HG03565 (cell line): ENCODE results near the gene DCAF7.

ENCODE experiments used
- ATAC-seq: cut with Tn5 transposase; IDR thresholded peaks from one replicate; pipeline ENCODE4 v1.9.1; 2021; ENCODE audit warnings: mild to moderate bottlenecking, moderate library complexity; ENCODE audit not compliant: unreplicated experiment

The DCAF7 gene

GRCh38 chr17:63524051-63524450 is 26.2 kb upstream of the DCAF7 start:
- ATAC-seq, result no peak

DNA sequence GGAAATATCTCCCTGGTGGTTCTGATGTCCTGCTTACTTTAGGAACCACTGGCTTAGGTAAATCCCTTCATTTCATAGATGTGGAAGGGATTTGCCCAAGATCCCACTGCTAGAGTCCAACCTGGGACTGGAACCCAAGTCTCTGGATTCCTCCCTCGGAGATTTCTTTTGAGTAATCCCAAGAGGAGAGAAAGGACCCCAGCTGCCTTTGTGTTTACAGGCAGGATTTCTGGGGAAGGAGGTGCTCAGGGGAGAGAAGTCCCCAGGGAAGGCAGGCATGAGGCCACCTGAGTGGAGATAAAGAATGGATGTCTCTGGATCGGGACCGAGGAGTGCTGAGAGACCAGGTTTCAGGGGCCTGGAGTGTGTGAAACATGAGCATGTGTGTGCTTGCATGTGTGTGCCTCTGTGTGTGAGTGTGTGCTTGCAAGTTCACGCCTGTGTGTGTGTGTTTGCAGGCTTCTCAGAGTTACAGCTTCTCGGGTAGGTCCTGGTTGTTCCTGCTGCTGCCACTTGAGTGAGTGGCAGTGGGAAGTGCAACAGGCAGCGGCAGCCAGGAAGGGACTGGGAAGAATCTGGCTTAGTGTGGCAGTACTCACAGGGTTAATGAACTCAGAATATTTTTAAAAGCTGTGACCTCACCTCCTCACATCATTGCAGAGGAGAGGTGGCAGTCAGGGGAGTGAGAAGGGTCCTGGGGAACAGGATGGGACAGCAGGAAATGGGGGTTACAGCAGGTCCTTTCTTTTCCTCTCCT is 24.9 kb upstream of the DCAF7 start:
- ATAC-seq, result no peak

DNA sequence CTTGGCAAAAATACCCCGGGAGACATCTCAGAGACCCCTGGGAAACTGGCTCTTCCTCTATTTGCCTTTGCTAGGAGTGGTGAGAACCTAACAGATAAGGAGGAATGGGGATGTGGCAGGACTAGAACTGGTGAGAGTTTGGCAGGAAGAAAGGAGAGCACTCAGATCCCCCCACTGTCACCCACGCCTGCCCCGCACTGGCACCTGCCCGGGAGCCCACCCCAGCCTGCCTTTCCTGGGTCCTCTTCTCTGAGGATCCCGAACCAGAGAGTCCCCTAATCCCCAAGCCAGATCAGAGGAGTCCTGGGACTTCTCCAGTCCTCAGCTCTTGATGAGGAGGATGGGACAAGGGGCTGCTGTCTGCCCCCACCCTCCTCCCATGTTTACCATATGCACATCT is 23.4 kb upstream of the DCAF7 start:
- no peak for ATAC-seq

DNA sequence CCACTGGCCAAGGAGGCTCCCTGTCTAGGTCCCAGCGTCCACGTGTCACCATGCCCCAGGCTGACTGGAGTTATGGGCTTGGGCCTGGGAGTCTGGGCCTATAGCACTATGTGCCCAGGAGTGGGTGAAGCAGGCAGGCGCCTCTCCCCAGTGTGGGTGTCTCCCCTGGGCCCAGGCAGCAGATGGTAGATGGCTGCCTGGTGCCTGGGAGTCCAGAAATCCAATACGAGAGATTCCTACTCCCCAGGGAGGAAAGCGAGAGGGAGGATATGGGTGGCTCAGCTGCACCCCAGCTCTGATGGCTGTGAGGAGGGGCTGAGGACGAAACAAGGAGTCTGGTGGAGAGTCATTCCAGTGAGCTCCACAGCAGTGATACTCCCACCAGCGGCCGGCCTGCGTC is 22.1 kb upstream of the DCAF7 start:
- ATAC-seq, result no peak

DNA sequence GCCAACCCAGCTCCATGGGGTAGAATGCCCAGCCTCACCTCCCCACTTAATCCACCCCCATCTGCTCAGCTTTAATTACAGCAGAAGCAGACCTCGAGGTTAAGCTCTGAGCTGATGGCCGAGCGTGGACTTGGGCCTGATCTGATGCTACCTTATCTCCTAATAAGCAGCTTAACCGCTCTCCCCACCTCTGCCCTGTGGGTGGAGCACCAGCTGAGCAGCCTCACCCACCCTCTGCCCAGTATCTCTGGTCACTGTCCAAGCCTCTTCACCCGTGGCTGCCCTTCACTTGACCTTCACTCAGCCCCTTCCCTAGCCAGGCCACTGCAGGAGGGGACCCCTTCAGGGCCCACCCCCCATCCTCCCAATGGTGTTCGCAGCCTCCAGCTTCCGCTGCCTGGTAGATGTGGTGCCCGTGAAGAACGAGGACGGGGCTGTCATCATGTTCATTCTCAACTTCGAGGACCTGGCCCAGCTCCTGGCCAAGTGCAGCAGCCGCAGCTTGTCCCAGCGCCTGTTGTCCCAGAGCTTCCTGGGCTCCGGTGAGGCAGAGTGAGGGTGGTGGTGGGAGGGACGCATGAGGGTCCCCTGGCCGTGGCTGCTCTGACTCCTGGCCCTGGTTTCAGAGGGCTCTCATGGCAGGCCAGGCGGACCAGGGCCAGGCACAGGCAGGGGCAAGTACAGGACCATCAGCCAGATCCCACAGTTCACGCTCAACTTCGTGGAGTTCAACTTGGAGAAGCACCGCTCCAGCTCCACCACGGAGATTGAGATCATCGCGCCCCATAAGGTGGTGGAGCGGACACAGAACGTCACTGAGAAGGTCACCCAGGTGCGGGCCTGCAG is 20.3 kb upstream of the DCAF7 start:
- ATAC-seq, result no peak

- ATAC-seq, result no peak
Observed at GRCh38 chr17:63530557-63531021, 19.7 kb upstream of the DCAF7 start.

DNA sequence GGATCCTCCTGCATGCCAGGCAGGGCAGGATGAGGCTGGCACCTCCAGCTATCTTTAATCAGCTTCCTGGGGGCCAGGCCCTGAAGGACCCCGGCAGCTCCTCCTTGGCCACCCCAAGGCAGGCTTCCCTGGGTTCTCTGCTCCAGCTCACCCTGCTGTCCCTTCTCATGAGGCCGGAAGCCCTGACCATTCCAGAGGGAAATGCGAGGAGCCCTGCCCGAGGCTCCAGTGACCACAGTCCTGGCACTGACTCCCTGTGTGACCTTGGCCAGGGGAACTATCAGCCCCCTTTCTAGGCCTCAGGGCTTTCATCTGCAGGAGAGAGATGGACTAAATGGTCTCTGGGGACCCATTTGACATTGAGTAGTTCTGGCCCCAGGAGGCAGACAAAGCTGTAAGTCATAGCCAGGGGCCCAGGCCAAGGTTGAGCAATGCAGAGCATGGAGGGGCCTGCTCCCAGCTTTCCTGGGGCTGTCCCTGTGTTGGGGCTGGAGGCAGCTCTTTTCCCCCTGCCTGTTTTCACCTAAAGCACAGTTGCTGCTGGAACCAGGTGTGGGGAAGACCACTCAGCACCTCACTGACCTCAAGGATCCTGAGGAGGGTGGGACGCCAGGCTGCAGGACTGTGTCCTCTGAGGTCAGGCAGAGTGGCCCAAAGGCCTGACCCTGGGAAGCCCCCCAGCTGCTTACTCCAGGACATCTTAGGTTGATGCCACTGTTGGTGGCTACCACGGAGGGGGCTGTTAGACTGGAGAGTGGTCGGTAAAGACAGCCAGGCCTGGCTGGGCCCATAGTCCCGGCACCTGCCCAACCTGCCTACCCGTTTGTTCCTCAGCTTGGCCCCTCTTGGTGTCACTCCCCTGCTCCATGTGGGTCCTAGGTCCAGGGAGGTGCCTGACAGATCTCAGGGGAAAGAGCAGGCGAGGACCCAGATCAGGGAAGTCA is 19.0 kb upstream of the DCAF7 start:
- no peak for ATAC-seq

DNA sequence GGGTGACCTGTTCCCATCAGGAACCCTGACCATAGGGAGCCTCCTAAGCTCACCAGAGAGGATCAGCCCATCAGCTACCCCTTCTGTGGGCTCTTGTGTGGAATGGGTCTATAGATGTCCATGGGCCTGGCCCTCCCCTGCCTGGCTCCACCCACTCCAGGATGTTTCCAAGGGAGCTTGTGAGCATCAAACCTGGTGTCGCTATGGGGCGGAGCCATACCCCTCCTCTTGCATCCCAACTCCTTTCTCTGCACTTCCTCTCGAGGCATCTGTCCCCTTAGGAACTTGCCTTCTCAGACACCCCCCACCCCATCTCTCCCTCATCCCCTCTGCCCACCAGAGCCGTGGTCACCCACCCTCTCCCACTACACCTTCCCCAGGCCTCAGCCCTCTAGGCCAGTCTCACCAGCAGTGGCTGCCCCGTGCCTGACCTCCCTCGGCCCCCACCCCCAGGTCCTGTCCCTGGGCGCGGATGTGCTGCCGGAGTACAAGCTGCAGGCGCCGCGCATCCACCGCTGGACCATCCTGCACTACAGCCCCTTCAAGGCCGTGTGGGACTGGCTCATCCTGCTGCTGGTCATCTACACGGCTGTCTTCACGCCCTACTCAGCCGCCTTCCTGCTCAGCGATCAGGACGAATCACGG is 16.7 kb upstream of the DCAF7 start:
- no peak for ATAC-seq

GRCh38 chr17:63534078-63534570 is 16.2 kb upstream of the DCAF7 start:
- no peak for ATAC-seq

DNA sequence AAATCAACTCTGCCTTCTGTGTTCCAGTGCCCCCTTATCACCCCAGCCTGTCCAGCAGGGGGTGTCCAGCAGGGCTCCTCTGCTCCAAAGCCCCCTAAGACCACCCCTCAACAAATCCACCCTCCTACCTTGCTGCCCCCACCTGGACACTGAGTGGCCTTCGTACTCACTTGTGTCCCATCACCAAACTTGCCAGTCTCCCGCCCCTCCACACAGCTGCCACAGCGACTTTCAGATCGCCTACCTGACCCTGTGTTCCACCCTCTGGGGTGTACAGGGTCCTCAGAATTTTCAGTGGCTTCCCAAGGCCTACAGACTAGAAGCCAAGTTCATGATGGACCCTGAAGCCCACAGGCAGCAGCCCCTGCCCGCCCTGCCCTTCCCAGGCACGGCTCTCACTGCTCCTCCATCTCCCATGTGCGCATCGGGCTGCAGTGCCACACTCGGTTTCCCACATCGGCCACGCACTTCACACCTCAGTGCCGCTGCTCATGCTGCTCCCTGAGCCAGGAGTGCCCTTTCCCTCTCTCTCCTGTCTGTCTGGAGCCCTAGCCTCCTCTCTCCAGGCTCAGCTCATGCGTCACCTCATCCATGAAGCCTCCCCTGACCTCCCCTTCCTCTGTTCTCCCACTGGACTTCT is 15.3 kb upstream of the DCAF7 start:
- ATAC-seq, result no peak

DNA sequence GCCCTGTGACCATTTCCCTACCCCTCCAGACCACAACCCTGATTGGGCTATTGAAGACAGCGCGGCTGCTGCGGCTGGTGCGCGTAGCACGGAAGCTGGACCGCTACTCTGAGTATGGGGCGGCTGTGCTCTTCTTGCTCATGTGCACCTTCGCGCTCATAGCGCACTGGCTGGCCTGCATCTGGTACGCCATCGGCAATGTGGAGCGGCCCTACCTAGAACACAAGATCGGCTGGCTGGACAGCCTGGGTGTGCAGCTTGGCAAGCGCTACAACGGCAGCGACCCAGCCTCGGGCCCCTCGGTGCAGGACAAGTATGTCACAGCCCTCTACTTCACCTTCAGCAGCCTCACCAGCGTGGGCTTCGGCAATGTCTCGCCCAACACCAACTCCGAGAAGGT is 14.6 kb upstream of the DCAF7 start:
- ATAC-seq, result no peak

GRCh38 chr17:63537001-63537400 is 13.3 kb upstream of the DCAF7 start:
- no peak for ATAC-seq

- ATAC-seq, result no peak
Observed at GRCh38 chr17:63537991-63538692, 12.1 kb upstream of the DCAF7 start.

- ATAC-seq, result no peak
Observed at GRCh38 chr17:63538693-63539595, 11.3 kb upstream of the DCAF7 start.

DNA sequence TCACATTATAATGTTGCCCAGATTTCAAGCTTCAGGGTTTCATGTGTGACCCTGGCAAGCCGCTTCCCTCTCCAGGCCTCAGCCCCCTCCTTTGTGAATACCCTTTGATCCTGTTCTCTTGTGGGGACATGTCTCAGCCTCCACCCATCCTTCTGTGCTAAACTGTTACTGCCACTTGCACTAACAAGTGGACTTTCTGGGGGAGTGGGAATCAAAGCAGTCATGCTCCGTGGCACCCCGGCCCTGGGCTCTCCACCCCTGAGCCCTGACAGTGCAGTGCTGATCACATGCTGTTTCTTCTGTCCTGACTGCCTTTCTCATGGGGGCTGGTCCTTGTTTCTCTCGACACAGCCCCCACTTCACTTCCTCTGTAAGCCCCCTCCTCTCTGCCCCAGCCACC is 9.7 kb upstream of the DCAF7 start:
- ATAC-seq, result no peak

DNA sequence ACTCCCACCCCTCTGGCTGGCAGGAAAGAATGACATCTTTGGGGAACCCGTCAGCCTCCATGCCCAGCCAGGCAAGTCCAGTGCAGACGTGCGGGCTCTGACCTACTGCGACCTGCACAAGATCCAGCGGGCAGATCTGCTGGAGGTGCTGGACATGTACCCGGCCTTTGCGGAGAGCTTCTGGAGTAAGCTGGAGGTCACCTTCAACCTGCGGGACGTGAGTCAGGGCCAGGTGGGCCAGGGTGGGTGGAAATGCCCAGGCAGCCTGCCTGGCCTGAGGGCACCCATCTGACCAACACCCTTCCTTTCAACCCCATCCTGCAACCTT is 8.1 kb upstream of the DCAF7 start:
- no peak for ATAC-seq

GRCh38 chr17:63542942-63543821 is 7.1 kb upstream of the DCAF7 start:
- no peak for ATAC-seq
